Measurements from ENCODE around the gene CYP4A11.

The CYP4A11 gene, protein sequence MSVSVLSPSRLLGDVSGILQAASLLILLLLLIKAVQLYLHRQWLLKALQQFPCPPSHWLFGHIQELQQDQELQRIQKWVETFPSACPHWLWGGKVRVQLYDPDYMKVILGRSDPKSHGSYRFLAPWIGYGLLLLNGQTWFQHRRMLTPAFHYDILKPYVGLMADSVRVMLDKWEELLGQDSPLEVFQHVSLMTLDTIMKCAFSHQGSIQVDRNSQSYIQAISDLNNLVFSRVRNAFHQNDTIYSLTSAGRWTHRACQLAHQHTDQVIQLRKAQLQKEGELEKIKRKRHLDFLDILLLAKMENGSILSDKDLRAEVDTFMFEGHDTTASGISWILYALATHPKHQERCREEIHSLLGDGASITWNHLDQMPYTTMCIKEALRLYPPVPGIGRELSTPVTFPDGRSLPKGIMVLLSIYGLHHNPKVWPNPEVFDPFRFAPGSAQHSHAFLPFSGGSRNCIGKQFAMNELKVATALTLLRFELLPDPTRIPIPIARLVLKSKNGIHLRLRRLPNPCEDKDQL

DNA sequence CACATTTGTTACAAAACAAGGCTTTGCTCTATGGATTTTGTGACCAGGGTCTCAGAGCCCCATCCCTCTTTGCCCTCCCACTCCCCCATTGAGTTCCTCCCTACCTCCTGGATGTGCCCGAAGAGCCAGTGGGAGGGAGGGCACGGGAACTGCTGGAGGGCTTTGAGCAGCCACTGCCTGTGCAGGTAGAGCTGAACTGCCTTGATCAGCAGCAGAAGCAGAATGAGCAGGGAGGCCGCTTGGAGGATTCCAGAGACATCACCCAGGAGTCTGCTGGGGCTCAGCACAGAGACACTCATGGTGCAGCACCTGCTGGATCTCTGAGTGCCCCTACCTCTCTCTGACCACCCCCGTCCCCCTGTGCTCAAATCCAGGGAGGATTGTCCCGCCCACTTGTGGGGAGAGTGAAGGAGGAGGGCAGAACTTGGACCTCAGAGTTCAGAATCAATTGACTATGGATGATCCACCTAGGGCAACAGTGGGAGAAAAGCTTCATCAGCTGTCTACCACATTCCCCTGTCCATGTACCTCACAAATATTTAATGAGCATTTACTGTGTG lies at the start of gene CYP4A11:
Gene CYP4A11, minus strand, starts transcription at position 342 of the 560 bp plus-strand sequence. Its CDS starts 43 bp downstream, at position 299.
- TF ChIP-seq GATA2 (IDR thresholded peaks at IDR 0.05; ENCODE audit: low read depth, low read length) (no peak), GATA3 (IDR thresholded peaks at IDR 0.05; ENCODE audit: low read depth, low read length) (no peak)

DNA sequence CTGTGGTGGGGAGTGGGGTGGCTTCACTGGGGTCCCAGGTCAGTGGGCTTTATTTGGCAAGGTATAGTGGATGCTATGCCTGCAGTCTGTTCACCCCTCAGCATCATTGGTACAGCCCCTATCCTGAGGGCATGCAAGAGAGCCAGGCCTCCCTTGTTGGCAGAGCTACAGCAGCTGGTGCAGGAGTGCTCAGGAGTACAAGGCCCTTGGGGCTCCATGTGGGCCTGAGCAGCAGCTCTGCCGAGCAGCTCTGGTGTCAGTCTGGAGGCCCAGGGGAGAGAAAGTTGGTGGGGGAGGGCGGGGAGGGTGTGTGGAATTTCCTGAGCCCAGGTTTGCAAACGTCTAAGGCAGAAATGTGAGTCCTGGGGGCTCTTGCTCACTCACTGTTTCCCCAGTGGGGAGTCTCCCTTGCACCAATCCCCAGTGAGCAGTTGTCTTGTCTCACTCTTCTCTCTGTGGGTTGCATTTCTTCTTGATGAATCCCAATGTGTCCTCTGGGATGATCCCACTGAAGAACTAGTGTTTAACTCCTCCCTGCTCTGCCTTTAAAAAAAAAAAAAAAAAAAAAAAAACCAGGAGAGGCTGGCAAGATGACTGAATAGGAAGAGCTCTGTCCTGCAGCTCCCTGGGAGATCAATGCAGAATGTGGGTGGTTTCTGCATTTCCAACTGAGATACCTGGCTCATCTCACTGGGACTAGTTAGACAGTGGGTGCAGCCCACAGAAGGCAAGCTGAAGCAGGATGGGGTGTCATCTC lies 42.7 kb upstream of the CYP4A11 start:
- no peak for TF ChIP-seq GATA3 (IDR thresholded peaks at IDR 0.05; ENCODE audit: low read depth, low read length)
- TF ChIP-seq GATA2 (IDR thresholded peaks at IDR 0.05; ENCODE audit: low read depth, low read length): no peak

DNA sequence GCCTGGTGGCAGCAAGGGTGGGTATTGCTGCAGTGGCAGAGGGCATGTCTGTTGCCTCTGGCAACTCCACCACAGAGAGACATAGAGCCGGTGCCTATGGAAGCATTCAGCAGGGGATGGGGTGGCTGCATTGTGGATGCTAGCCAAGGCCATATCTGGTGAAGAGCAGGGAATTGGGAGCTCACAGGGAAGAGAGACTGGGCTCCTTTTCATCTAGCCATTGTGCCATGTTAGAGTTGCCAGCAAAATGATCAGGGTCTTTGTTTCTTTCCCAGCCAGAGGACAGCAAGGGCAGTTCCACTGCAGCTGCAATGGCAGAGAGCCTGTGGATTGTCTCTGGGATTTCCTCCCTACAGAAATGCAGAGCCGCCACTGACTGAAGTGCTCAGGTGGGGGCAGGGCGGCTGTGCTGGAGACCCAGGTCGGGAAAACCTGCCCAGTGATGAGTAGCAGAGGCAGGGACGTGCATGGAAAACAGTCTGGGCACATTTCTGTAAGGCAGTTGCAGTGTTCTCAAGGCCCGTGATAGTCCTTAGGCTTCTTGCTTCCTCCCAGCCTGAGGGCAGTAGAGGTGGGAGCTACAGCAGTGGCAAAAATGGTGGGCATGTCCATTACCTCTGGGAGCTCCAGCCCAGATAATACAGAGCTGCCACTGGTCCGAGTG lies 42.0 kb upstream of the CYP4A11 start:
- no peak for TF ChIP-seq GATA3 (IDR thresholded peaks at IDR 0.05; ENCODE audit: low read depth, low read length)

DNA sequence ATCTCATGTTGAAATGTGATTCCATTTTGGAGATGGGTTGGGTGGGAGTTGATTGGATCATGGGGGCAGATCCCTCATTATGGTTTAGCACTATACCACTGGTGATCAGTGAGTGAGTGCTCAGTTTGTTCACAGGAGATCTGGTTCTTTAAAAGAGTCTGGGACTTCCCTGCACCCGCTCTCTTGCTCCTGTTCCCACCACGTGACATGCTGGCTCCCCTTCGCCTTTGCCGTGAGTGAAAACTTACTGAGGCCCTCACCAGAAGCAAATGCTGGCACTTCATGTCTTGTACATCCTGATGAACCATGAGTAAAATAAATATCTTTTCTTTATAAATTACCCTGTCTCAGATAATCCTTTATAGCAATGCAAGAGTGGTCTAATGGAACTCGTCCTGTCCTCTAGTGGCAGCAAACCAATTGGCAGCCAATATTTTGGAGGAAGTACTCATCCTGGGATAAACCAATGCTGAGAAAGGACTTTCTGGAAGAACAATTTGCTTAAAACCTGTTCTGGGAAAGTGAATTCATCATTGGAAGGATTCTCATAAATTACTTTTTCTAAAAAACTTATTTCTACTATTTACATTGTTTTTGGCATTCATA lies 27.8 kb upstream of the CYP4A11 start:
- TF ChIP-seq GATA2 (IDR thresholded peaks at IDR 0.05; ENCODE audit: low read depth, low read length): no peak
- no peak for TF ChIP-seq GATA3 (IDR thresholded peaks at IDR 0.05; ENCODE audit: low read depth, low read length)

DNA sequence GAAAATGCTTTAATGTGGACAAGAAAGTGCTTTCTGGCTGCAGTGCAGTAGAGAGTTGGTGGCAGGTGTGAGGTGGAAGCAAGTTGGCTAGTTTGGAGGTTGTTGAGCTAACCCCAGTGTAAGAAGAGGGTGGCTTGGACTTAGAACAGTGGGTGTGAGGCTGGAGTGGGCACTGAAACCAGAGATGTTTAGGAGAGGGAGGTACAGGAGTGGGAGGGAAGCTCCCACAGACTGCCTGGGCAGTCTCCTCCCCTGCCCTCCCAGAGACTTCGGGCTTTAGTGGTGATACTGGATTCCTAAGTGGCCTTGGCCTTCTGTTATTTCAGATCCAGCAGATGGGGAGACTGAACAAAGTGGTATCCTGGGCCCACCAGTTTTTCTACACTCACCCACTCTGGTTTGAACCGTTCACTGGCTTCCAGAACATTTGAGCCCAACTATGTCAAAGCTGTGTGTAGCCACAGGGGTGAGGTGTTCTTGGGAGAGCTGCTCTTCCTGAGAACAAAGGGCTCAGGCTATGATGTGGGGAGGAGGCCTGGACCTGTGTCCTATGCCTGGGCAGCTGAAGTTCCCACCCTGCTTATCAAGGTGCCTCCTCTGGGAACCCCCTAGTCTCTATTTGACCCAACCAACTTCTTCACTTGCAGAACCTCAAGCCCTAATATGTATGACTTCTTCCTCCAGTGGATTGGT lies 19.9 kb upstream of the CYP4A11 start:
- TF ChIP-seq GATA3 (IDR thresholded peaks at IDR 0.05; ENCODE audit: low read depth, low read length) (no peak), GATA2 (IDR thresholded peaks at IDR 0.05; ENCODE audit: low read depth, low read length) (no peak)

DNA sequence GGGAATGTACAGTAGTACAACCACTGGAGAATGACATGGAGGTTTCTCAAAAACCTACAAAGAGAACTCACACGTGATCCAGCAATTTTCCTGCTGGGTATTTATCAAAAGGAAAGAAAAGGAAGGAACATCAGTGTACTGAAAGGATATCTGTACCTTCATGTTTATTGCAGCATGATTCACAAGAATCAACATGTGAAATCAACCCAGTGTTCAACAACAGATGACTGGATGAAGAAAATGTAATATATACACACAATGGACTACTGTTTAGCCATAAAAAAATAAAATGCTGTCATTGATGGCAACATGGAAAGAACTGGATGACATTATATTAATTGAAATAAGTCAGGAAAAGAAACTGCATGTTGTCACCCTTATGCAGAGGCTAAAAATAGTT lies 19.0 kb upstream of the CYP4A11 start:
- TF ChIP-seq GATA2 (IDR thresholded peaks at IDR 0.05; ENCODE audit: low read depth, low read length) (no peak), GATA3 (IDR thresholded peaks at IDR 0.05; ENCODE audit: low read depth, low read length) (no peak)

DNA sequence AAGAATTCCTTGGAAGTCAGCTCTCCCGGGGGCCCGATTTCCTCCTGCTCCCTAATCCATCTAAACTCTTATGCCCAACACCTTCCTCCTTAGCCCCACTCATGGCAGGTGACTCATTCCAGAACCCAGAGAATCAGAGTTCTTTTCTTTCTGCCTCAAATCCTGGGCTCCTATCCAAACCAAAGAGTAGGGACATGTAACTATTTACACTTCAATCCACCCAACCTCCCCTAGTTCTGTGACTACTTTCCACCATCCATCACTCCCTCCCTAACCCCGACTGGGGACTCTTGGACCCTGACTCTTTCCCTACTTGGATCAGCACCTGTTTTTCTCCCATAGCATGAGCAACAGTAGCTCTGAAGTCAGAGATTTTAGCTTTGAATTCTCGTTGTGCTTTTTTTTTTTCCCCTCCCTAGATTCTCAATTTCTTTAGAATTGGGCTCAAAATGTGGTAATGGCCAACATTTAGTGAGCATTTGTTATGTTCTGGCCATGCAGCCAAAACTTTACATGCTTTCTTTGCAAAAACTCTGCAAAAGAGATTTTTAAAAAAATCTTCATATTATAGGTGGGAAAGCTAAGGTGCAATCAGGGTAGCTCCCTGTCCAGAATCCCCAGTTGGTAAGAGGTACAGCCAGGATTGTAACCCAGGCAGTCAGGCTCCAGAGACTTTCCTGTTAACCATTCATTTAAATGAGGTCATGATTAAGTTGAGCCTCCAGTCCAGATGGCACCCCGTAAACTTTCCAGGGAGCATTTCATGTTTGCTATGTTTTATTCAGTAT lies 7.5 kb upstream of the CYP4A11 start:
- TF ChIP-seq GATA3 (IDR thresholded peaks at IDR 0.05; ENCODE audit: low read depth, low read length) (no peak), GATA2 (IDR thresholded peaks at IDR 0.05; ENCODE audit: low read depth, low read length) (no peak)

DNA sequence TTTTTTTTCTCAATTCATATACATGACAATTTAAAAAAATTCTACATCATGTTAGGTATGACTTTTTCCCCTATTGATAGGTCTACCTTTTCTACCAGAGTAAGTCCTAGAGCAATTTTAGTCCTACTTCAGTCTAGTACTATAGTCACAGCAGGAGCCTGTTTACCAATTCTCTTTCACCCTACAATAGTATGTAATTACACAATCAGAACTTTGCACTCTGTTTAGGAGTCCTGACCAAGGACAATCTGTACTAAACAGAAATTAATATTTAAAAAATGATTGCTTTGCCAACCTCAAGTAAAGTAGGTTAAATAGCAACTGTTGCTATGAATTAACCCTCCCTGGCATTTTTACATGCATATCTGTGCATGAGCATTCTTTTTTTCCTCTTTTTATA lies 810 bp upstream of the CYP4A11 start:
- no peak for TF ChIP-seq GATA3 (IDR thresholded peaks at IDR 0.05; ENCODE audit: low read depth, low read length)
- no peak for TF ChIP-seq GATA2 (IDR thresholded peaks at IDR 0.05; ENCODE audit: low read depth, low read length)

DNA sequence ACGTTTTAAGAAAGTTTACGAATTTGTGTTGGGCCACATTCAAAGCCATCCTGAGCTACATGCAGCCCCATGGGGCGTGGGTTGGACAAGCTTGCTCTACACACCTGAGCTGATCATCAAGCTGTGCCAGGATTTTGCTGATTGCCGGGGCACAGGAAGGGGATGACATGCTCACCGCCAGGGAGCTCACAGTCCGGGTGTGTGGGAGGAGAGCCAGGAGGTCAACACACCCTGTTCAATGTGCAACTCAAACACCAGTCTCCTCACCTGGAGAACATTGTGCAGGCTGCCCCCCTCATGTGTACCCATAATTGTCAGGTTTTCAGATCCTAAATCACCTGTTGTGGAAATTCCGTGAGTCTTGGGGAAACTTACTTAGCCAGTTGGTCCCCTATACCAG lies 969 bp downstream of the CYP4A11 start:
- TF ChIP-seq GATA2 (IDR thresholded peaks at IDR 0.05; ENCODE audit: low read depth, low read length) (no peak), GATA3 (IDR thresholded peaks at IDR 0.05; ENCODE audit: low read depth, low read length) (no peak)

DNA sequence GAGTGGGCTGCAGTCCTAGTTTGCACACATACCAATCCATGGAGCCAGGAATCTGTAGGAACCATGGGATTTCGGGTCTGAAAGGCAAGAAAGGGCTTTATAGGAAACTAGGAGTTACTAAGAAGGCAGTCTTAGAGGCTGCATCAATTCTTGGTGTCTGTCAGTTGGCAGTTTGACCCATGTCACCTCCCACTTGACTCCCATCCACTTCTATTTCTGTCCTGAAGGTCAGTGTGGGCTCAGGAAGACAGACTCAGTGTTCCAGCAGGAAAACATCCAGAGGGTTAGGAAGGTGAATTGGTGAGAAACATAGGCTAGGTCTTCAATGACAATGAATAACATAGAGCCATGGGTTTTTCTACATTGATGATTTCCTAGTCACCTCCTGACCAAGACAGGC lies 4.0 kb downstream of the CYP4A11 start:
- TF ChIP-seq GATA3 (IDR thresholded peaks at IDR 0.05; ENCODE audit: low read depth, low read length) (no peak), GATA2 (IDR thresholded peaks at IDR 0.05; ENCODE audit: low read depth, low read length) (no peak)

DNA sequence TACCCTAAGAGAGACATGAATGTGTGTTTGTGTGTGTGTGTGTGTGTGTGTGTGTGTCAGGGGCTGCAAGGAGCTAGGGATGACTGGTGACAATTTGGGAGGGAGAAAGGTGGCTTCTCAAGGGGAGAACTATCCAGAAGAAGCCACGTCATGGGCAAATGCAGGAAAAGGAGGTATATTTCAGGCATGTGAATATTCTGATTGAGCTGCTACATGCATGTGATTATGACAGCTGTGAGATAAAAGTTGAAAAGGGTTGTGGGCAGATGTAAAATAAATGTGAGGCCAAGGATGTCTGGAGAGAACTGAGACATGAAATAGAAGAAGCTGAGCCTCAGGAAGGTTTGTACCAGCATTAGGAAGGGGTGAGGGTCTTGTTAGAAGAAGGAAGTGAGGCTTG lies 4.5 kb downstream of the CYP4A11 start:
- TF ChIP-seq GATA2 (IDR thresholded peaks at IDR 0.05; ENCODE audit: low read depth, low read length): no peak
- TF ChIP-seq GATA3 (IDR thresholded peaks at IDR 0.05; ENCODE audit: low read depth, low read length): no peak

DNA sequence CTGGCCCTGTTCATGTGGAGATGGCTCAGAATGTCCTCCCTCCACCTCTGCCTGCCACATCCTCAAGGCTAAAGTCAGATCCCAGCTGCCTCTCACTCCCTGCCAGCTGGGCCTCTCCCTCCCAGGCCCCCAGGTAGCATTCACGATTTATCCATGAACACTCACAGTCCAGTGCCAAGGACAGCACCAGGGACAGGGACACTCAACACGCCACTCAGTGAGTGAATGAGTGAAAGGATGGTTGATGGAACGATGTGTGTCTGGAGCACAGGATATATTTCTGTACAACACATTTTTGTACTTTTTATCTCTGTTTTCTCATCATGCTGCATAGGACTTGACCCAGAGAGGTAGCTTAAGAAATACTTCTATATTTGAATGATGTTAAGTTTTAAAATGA lies 10.1 kb downstream of the CYP4A11 start:
- TF ChIP-seq GATA3 (IDR thresholded peaks at IDR 0.05; ENCODE audit: low read depth, low read length): no peak
- TF ChIP-seq GATA2 (IDR thresholded peaks at IDR 0.05; ENCODE audit: low read depth, low read length): no peak

All from SH-SY5Y (cell line).